H1 (cell line): ENCODE results near the gene ABCB11. TPM values are rescaled to one million over a fixed set of nuclear protein-coding genes. Genes with fewer than 3 reads are reported as not detected.

Experiments used
- CTCF ChIA-PET: fragments of 300-600 bp; sonication (Branson Sonifier 250); formaldehyde crosslinking; loops from one replicate; lab custom pipeline; 2021; ENCODE audit not compliant: partially characterized antibody; lab: Charles Lee
- POLR2A ChIA-PET: fragments of 300-600 bp; sonication (Branson Sonifier 250); formaldehyde crosslinking; loops from one replicate; lab custom pipeline; 2021; ENCODE audit warnings: inconsistent platforms; ENCODE audit not compliant: partially characterized antibody; lab: Charles Lee
- DNase-seq, 2 experiments: peaks; one replicate each; pipeline versions ENCODE4 v3.0.0 to v3.0.0-alpha.2; 2010 to 2022; ENCODE audit warnings: low spot score in 2 of 2, low read depth in 1 of 2, mixed read lengths in 1 of 2
- FAIRE-seq: peaks from 2 replicates; lab custom pipeline; 2011; peaks lifted over from hg19 to GRCh38; lab: Jason Lieb, UNC
- H2AFZ ChIP-seq: 2 replicates; pipeline ENCODE4 v1.8.1; 2012; ENCODE audit warnings: low read length, inconsistent platforms
- H2AK5ac ChIP-seq: 2 replicates; pipeline ENCODE4 v1.6.1; 2013; ENCODE audit warnings: low read depth, low read length
- H2BK120ac ChIP-seq: replicated peaks from 2 replicates; pipeline ENCODE3; 2013; ENCODE audit warnings: low read depth, low read length, inconsistent platforms
- H2BK12ac ChIP-seq: 2 replicates; pipeline ENCODE4 v1.6.1; 2013; ENCODE audit warnings: low read depth, low read length
- H2BK15ac ChIP-seq: 2 replicates; pipeline ENCODE4 v1.6.1; 2013; ENCODE audit warnings: low read length
- H2BK20ac ChIP-seq: 2 replicates; pipeline ENCODE4 v1.6.1; 2013; ENCODE audit warnings: low read length
- H2BK5ac ChIP-seq: 2 replicates; pipeline ENCODE4 v1.6.1; 2013; ENCODE audit warnings: low read depth, low read length
- H3K14ac ChIP-seq: 2 replicates; pipeline ENCODE4 v1.6.1; 2013; ENCODE audit warnings: inconsistent platforms; ENCODE audit not compliant: insufficient read length
- H3K18ac ChIP-seq: 2 replicates; pipeline ENCODE4 v1.6.1; 2013; ENCODE audit warnings: low read length; ENCODE audit errors: extremely low read depth
- H3K23ac ChIP-seq: 2 replicates; pipeline ENCODE4 v1.6.1; 2013; ENCODE audit warnings: inconsistent platforms; ENCODE audit not compliant: insufficient read length
- H3K23me2 ChIP-seq: 2 replicates; pipeline ENCODE4 v1.6.1; 2013; ENCODE audit warnings: low read depth, low read length
- H3K27ac ChIP-seq: 2 replicates; pipeline ENCODE4 v1.6.1; 2011; ENCODE audit warnings: low read depth, low read length, inconsistent platforms
- H3K27me3 ChIP-seq, 4 experiments: replicated peaks in 1 of 4; 1 replicate in 1 of 4; 2 replicates in 3 of 4; pipeline versions ENCODE4 v1.6.1 to v1.8.1; 2011 to 2013; ENCODE audit warnings: low read length in 3 of 4, mild to moderate bottlenecking in 3 of 4, inconsistent platforms in 2 of 4, mixed read lengths in 2 of 4, moderate library complexity in 1 of 4; ENCODE audit not compliant: control insufficient read depth in 3 of 4, insufficient read depth in 3 of 4; ENCODE audit errors: extremely low read depth in 1 of 4
- H3K36me3 ChIP-seq, 4 experiments: 2 replicates each; pipeline versions ENCODE4 v1.6.1 to v1.8.1; 2011 to 2013; ENCODE audit warnings: mild to moderate bottlenecking in 4 of 4, low read length in 3 of 4, moderate library complexity in 2 of 4, control low read depth in 1 of 4, inconsistent platforms in 1 of 4; ENCODE audit not compliant: insufficient read depth in 4 of 4, control insufficient read depth in 2 of 4
- H3K4ac ChIP-seq: replicated peaks from 2 replicates; pipeline ENCODE3; 2013; ENCODE audit warnings: low read length, low read depth, mixed read lengths, inconsistent platforms; ENCODE audit not compliant: insufficient read length
- H3K4me1 ChIP-seq, 4 experiments: replicated peaks in 1 of 4; 1 replicate in 1 of 4; 2 replicates in 3 of 4; pipeline versions ENCODE4 v1.6.1 to v1.8.1; 2011 to 2013; ENCODE audit warnings: low read length in 3 of 4, inconsistent platforms in 2 of 4, mixed read lengths in 1 of 4; ENCODE audit not compliant: insufficient read depth in 4 of 4, control insufficient read depth in 3 of 4
- H3K4me2 ChIP-seq, 2 experiments: 2 replicates each; pipeline versions ENCODE4 v1.6.1 to v1.8.1; 2011 to 2013; ENCODE audit warnings: low read depth in 2 of 2, low read length in 2 of 2, control low read depth in 1 of 2, inconsistent platforms in 1 of 2, mild to moderate bottlenecking in 1 of 2; ENCODE audit not compliant: insufficient read depth in 1 of 2
- H3K4me3 ChIP-seq, 4 experiments: fragments of 200-600, 300-600 bp in 1 of 4; sonication (generic), shearing (Covaris generic), sonication (Bioruptor Twin) in 1 of 4; 2 replicates each; pipeline versions ENCODE4 v1.5.1 to v1.8.1; 2011 to 2016; ENCODE audit warnings: low read length in 4 of 4, low read depth in 3 of 4, control low read depth in 2 of 4, inconsistent platforms in 2 of 4, mild to moderate bottlenecking in 2 of 4, mixed read lengths in 1 of 4, moderate library complexity in 1 of 4; ENCODE audit not compliant: insufficient read depth in 2 of 4; ENCODE audit errors: extremely low read depth in 1 of 4
- H3K56ac ChIP-seq: replicated peaks from 2 replicates; pipeline ENCODE3; 2013; ENCODE audit warnings: low read depth, mild to moderate bottlenecking, mixed read lengths, low read length, inconsistent platforms; ENCODE audit not compliant: insufficient read length
- H3K79me1 ChIP-seq: 2 replicates; pipeline ENCODE4 v1.6.1; 2013; ENCODE audit warnings: low read depth, low read length, control low read depth
- H3K79me2 ChIP-seq, 2 experiments: 2 replicates each; pipeline versions ENCODE4 v1.6.1 to v1.8.1; 2012 to 2013; ENCODE audit warnings: low read length in 2 of 2, mild to moderate bottlenecking in 2 of 2, inconsistent platforms in 1 of 2; ENCODE audit not compliant: insufficient read depth in 2 of 2, control insufficient read depth in 1 of 2
- H3K9ac ChIP-seq, 4 experiments: replicated peaks in 1 of 4; 1 replicate in 1 of 4; 2 replicates in 3 of 4; pipeline versions ENCODE4 v1.6.1 to v1.8.1; 2011 to 2013; ENCODE audit warnings: low read depth in 3 of 4, low read length in 3 of 4, control low read depth in 2 of 4, mild to moderate bottlenecking in 2 of 4, moderate library complexity in 2 of 4, inconsistent platforms in 1 of 4; ENCODE audit errors: extremely low read depth in 1 of 4
- H3K9me3 ChIP-seq, 2 experiments: 2 replicates each; pipeline versions ENCODE4 v1.6.1 to v1.8.1; 2012 to 2013; ENCODE audit warnings: mild to moderate bottlenecking in 2 of 2, moderate library complexity in 2 of 2, control low read depth in 1 of 2, inconsistent platforms in 1 of 2, low read depth in 1 of 2, low read length in 1 of 2, mixed read lengths in 1 of 2; ENCODE audit not compliant: insufficient read depth in 2 of 2
- H4K20me1 ChIP-seq, 2 experiments: replicated peaks in 1 of 2; 2 replicates each; pipeline versions ENCODE3 to v1.8.1; 2011 to 2013; ENCODE audit warnings: inconsistent platforms in 2 of 2, low read length in 2 of 2, mild to moderate bottlenecking in 1 of 2; ENCODE audit not compliant: insufficient read depth in 2 of 2, control insufficient read depth in 1 of 2
- H4K5ac ChIP-seq: 2 replicates; pipeline ENCODE4 v1.6.1; 2013; ENCODE audit warnings: low read length, low read depth, mixed read lengths, inconsistent platforms; ENCODE audit not compliant: insufficient read length
- H4K8ac ChIP-seq: 2 replicates; pipeline ENCODE4 v1.8.0; 2013; ENCODE audit warnings: mild to moderate bottlenecking, moderate library complexity, low read length, inconsistent platforms; ENCODE audit not compliant: insufficient read depth; ENCODE audit errors: extremely low read depth
- H4K91ac ChIP-seq: replicated peaks from 2 replicates; pipeline ENCODE3; 2013; ENCODE audit warnings: low read length, mixed read lengths, inconsistent platforms; ENCODE audit not compliant: insufficient read length
- EP300 ChIP-seq, 2 experiments: IDR thresholded peaks; 1 replicate in 1 of 2; 2 replicates in 1 of 2; pipeline ENCODE4 v1.6.1; 2011 to 2012; ENCODE audit warnings: low read depth in 2 of 2, low read length in 2 of 2, mild to moderate bottlenecking in 2 of 2, borderline replicate concordance in 1 of 2, inconsistent platforms in 1 of 2, moderate library complexity in 1 of 2
- SUZ12 ChIP-seq: fragments of 200-600 bp; sonication (generic); IDR thresholded peaks from 2 replicates; pipeline ENCODE4 v1.6.1; 2012; ENCODE audit warnings: mild to moderate bottlenecking, inconsistent platforms, low read length, moderate library complexity, mixed read lengths
- TCF12 ChIP-seq: IDR thresholded peaks from 2 replicates; pipeline ENCODE4 v1.6.1; 2011; ENCODE audit warnings: low read depth, mild to moderate bottlenecking, low read length
- WGBS, 2 experiments: shearing (Covaris generic) in 1 of 2; methylation state at CpG; one replicate each; pipeline versions ENCODE4 v1.1.6 to v1.1.7; 2013 to 2015; ENCODE audit warnings: low lambda C conversion rate in 2 of 2, mixed read lengths in 2 of 2, inconsistent platforms in 1 of 2, low coverage in 1 of 2, missing lambda C conversion rate in 1 of 2; ENCODE audit not compliant: insufficient replicate concordance in 2 of 2, insufficient coverage in 1 of 2, insufficient read length in 1 of 2; ENCODE audit errors: extremely low coverage in 1 of 2, missing lambda C conversion rate in 1 of 2; 5-methylcytosine and 5-hydroxymethylcytosine counted together
- polyA plus RNA-seq, 7 experiments: library from polyadenylated mRNA; depleted of rRNA in 3 of 7; stranded (reverse) in 5 of 7; unstranded in 2 of 7; fragments of >200 nt in 5 of 7; fragments of 200-250 nt in 2 of 7; gene quantifications; 1 replicate in 5 of 7; 2 replicates in 1 of 7; 4 replicates in 1 of 7; pipeline versions ENCODE4 v1.2.1 to v1.2.3, GENCODE V29; 2011 to 2013; ENCODE audit warnings: missing spikeins in 2 of 7, mixed read lengths in 2 of 7
- total RNA-seq: library from RNA; stranded (reverse); fragmentation: NEBNext Ultra II Directional; extraction: Animal tissue kit (Norgen Biotek cat#: 25700); gene quantifications from 2 replicates; pipeline ENCODE4 v1.2.1, GENCODE V29; 2021

The ABCB11 gene
- total and polyA plus RNA-seq, 2 of the 8 experiments (the other 6 are each of a cell fraction or from before 2014, with no cell fraction given): not detected

DNA sequence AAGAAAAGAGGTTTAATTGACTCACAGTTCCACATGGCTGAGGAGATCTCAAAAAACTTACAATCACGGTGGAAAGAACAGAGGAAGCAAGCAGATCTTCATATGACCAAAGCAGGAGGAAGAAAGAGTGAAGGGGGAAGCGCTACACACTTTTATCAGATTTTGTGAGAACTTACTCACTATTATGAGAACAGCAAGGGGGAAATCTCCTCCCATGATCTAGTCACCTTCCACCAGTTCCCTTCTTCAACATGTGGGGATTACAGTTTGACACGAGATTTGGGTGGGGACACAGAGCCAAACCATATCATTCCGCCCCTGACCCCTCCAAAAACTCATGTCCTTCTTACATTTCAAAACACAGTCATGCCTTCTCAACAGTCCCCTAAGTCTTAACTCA is 75.8 kb downstream of the ABCB11 start:
- 92% methylated on average over 4 of the region's 4 CpGs; no CpG with 5 or more reads in 1 of the 2 experiments for WGBS, 2 experiments
- H2AFZ ChIP-seq: no peak overlapping the region
- no peak overlapping the region for H3K14ac ChIP-seq
- ChIA-PET POLR2A (no interaction called here), CTCF (no interaction called here)
- no peak overlapping the region for H2BK12ac ChIP-seq
- no peak overlapping the region for H3K9ac ChIP-seq
- no peak overlapping the region for H3K4me2 ChIP-seq
- no peak for FAIRE-seq
- H3K4ac ChIP-seq: no peak overlapping the region
- H3K9me3 ChIP-seq: no peaks in the 10 kb centered on the region
- no peak overlapping the region for H2AK5ac ChIP-seq
- no peak for TF ChIP-seq SUZ12
- TF ChIP-seq TCF12: no peak
- TF ChIP-seq EP300 (IDR thresholded peaks at IDR 0.05; ENCODE audit: borderline replicate concordance in 1 of 2, low read depth in 2 of 2, low read length in 2 of 2): no peak
- no peak overlapping the region for H4K8ac ChIP-seq
- no peaks in the 10 kb centered on the region for H3K79me2 ChIP-seq
- no peaks in the 10 kb centered on the region; a peak in 1 of 7 replicates for H3K27me3 ChIP-seq
- H3K23ac ChIP-seq: no peak overlapping the region
- H2BK5ac ChIP-seq: no peak overlapping the region
- H4K20me1 ChIP-seq: no peaks in the 10 kb centered on the region
- H3K4me3 ChIP-seq: no peak overlapping the region
- H2BK20ac ChIP-seq: no peak overlapping the region
- H3K4me1 ChIP-seq: no peaks in the 10 kb centered on the region
- DNase-seq: no peak
- no peak overlapping the region for H3K56ac ChIP-seq
- H2BK120ac ChIP-seq: no peak overlapping the region
- H3K27ac ChIP-seq: no peak overlapping the region
- H3K79me1 ChIP-seq: no peaks in the 10 kb centered on the region
- no peak overlapping the region for H3K18ac ChIP-seq
- H3K36me3 ChIP-seq: no peaks in the 10 kb centered on the region
- no peak overlapping the region for H4K5ac ChIP-seq
- no peak overlapping the region for H4K91ac ChIP-seq
- no peaks in the 10 kb centered on the region for H3K23me2 ChIP-seq
- H2BK15ac ChIP-seq: no peak overlapping the region
